Suprapubic skin (tissue), 4 donors: ENCODE measurements around the gene NDP. TPM values are rescaled to one million over a fixed set of nuclear protein-coding genes. Genes with fewer than 3 reads are reported as not detected.
A peak's percentile ranks its signal among the peaks of the same experiment; 100 is the strongest.

Source experiments
- DNase-seq, 2 donors: peaks; one replicate each; pipeline ENCODE4 v3.0.0-alpha.2; 2019; ENCODE audit warnings: low spot score in 2 of 2
- H3K27ac ChIP-seq: fragments of 200-600 bp; sonication (generic); one replicate; pipeline ENCODE4 v1.5.1; 2019
- H3K27me3 ChIP-seq: fragments of 200-600 bp; sonication (generic); one replicate; pipeline ENCODE4 v1.5.1; 2019
- H3K36me3 ChIP-seq: fragments of 200-600 bp; sonication (generic); one replicate; pipeline ENCODE4 v1.5.1; 2019
- H3K4me1 ChIP-seq: fragments of 200-600 bp; sonication (generic); one replicate; pipeline ENCODE4 v1.5.1; 2019
- H3K4me3 ChIP-seq: fragments of 200-600 bp; sonication (generic); one replicate; pipeline ENCODE4 v1.5.1; 2019; ENCODE audit warnings: mild to moderate bottlenecking
- H3K9me3 ChIP-seq: fragments of 200-600 bp; sonication (generic); one replicate; pipeline ENCODE4 v1.5.1; 2019
- EP300 ChIP-seq: sonication (generic); formaldehyde crosslinking; IDR thresholded peaks from one replicate; pipeline ENCODE4 v1.6.1; 2017; ENCODE audit warnings: antibody characterized with exemption
- POLR2A ChIP-seq, 2 donors: fragments of 450-650 bp; IDR thresholded peaks; one replicate each; pipeline ENCODE4 v1.6.1; 2017; ENCODE audit warnings: antibody characterized with exemption in 2 of 2, mild to moderate bottlenecking in 2 of 2, moderate library complexity in 2 of 2
- POLR2AphosphoS5 ChIP-seq, 3 donors: sonication (generic); formaldehyde crosslinking; IDR thresholded peaks; one replicate each; pipeline ENCODE4 v1.6.1; 2017; ENCODE audit warnings: antibody characterized with exemption in 3 of 3
- WGBS: methylation state at CpG from one replicate; pipeline ENCODE4 v1.1.5; 2018; 5-methylcytosine and 5-hydroxymethylcytosine counted together
- total RNA-seq, 4 donors: library from RNA; depleted of rRNA; stranded (reverse); fragments of >200 nt; gene quantifications; one replicate each; pipeline ENCODE4 v1.1.0, GENCODE V29; 2016
- TF ChIP-seq, protein P1 (sequence below), 2 donors: fragments of 200-600 bp in 1 of 2; fragments of 450-650 bp in 1 of 2; sonication (generic) in 1 of 2; IDR thresholded peaks; one replicate each; pipeline ENCODE4 v1.5.1; 2016 to 2019; ENCODE audit warnings: antibody characterized with exemption in 2 of 2, mild to moderate bottlenecking in 1 of 2, moderate library complexity in 1 of 2

NDP gene
- total RNA-seq, 4 donors from 2014 or later = 0.36 to 0.64 TPM; not detected in 2

DNA sequence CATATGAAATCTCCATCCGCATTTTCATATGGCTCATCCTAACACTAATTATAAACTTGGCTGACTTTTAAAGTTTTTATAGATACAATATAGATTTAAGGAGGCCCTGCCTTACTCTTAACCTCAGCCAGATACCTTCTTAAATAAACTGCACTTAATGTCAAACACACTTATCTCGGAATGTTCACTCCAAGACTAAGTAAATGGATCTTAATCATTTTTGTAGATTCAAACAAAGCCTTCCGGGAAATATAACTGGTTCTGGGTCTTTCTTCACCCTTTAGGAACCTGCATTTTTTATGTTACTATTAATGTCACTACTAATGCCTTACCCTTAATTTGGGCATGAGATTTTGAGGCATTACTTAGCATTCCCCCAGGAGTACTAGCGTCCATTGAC is 43.7 kb upstream of the NDP start:
- H3K4me3 ChIP-seq = no peak overlapping the region
- no peaks in the 10 kb centered on the region for H3K27me3 ChIP-seq
- no peaks in the 10 kb centered on the region for H3K36me3 ChIP-seq
- H3K27ac ChIP-seq = no peak overlapping the region
- DNase-seq = no peak
- WGBS = 83% methylated on average over 4 of the region's 4 CpGs
- H3K9me3 ChIP-seq = no peaks in the 10 kb centered on the region
- TF ChIP-seq EP300 (no peak), POLR2AphosphoS5 (IDR thresholded peaks at IDR 0.05) (no peak), POLR2A (IDR thresholded peaks at IDR 0.05) (no peak)
- TF ChIP-seq, protein P1, sequence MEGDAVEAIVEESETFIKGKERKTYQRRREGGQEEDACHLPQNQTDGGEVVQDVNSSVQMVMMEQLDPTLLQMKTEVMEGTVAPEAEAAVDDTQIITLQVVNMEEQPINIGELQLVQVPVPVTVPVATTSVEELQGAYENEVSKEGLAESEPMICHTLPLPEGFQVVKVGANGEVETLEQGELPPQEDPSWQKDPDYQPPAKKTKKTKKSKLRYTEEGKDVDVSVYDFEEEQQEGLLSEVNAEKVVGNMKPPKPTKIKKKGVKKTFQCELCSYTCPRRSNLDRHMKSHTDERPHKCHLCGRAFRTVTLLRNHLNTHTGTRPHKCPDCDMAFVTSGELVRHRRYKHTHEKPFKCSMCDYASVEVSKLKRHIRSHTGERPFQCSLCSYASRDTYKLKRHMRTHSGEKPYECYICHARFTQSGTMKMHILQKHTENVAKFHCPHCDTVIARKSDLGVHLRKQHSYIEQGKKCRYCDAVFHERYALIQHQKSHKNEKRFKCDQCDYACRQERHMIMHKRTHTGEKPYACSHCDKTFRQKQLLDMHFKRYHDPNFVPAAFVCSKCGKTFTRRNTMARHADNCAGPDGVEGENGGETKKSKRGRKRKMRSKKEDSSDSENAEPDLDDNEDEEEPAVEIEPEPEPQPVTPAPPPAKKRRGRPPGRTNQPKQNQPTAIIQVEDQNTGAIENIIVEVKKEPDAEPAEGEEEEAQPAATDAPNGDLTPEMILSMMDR (IDR thresholded peaks at IDR 0.05) = no peak
- H3K4me1 ChIP-seq = no peaks in the 10 kb centered on the region

- Histone ChIP-seq H3K4me1 (no peaks in the 10 kb centered on the region), H3K27me3 (no peaks in the 10 kb centered on the region), H3K4me3 (no peak overlapping the region), H3K36me3 (no peaks in the 10 kb centered on the region), H3K9me3 (no peaks in the 10 kb centered on the region), H3K27ac (no peak overlapping the region)
- DNase-seq = peak in 1 of 2 donors; percentile 59
- 52% methylated on average over 4 of the region's 4 CpGs for WGBS
- TF ChIP-seq POLR2A (IDR thresholded peaks at IDR 0.05) (no peak), EP300 (no peak), POLR2AphosphoS5 (IDR thresholded peaks at IDR 0.05) (no peak)
These were observed 39.4 kb upstream of the NDP start for GRCh38 chrX:44012484-44013096.

DNA sequence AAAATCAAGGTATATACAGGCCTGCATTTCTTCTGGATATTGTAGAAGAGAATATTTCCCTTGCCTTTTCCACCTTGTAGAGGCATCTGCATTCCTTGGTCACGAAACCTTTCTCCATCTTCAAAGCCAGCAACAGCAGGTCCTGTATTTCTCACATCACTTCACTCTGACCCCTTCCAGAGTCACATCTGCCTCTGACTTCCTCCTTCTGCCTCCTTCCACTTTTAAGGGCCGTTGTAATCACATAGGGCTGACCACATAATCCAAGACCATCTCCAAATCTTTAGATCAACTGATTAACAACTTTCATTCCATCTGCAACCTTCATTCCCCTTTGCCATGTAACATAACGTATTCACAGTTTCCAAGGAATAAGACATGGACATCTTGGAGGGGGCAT is 38.3 kb upstream of the NDP start:
- Histone ChIP-seq H3K27ac (no peak overlapping the region), H3K4me3 (no peak overlapping the region)
- WGBS = 63% methylated on average over 3 of the region's 3 CpGs

DNA sequence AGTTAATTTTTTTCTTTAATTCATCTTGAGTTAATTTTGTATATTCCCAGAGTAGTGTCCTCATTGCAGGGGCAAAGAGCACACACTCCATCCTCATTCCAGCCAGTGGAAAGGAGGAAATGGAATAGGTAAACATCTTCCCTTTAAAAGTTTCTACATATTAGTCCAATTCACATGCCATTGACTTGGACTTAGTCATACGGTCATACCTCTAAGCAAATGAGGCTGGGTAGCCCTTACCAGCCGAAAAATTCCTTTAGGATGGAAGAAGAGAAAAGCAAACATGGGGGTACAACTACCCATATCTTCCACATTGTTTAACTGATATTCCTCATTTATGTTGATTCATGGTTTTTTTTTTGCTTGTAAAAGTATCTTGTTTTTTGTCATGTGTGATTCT is 37.4 kb upstream of the NDP start:
- no peak for DNase-seq
- TF ChIP-seq POLR2AphosphoS5 (IDR thresholded peaks at IDR 0.05) = no peak
- TF ChIP-seq EP300 = no peak
- TF ChIP-seq POLR2A (IDR thresholded peaks at IDR 0.05) = no peak
- H3K27me3 ChIP-seq = no peaks in the 10 kb centered on the region
- H3K4me3 ChIP-seq = no peak overlapping the region
- WGBS = 93% methylated on average over 2 of the region's 2 CpGs
- H3K9me3 ChIP-seq = no peaks in the 10 kb centered on the region
- H3K36me3 ChIP-seq = no peaks in the 10 kb centered on the region
- H3K4me1 ChIP-seq = no peaks in the 10 kb centered on the region
- no peak overlapping the region for H3K27ac ChIP-seq

More for the DNA sequence above, 38.3 kb upstream of the NDP start:
- no peak for DNase-seq
- H3K9me3 ChIP-seq = no peaks in the 10 kb centered on the region
- no peaks in the 10 kb centered on the region for H3K36me3 ChIP-seq
- TF ChIP-seq POLR2A (IDR thresholded peaks at IDR 0.05) (no peak), EP300 (no peak), POLR2AphosphoS5 (IDR thresholded peaks at IDR 0.05) (no peak)
- TF ChIP-seq, protein P1 (IDR thresholded peaks at IDR 0.05) = no peak
- no peaks in the 10 kb centered on the region for H3K27me3 ChIP-seq
- H3K4me1 ChIP-seq = no peaks in the 10 kb centered on the region

DNA sequence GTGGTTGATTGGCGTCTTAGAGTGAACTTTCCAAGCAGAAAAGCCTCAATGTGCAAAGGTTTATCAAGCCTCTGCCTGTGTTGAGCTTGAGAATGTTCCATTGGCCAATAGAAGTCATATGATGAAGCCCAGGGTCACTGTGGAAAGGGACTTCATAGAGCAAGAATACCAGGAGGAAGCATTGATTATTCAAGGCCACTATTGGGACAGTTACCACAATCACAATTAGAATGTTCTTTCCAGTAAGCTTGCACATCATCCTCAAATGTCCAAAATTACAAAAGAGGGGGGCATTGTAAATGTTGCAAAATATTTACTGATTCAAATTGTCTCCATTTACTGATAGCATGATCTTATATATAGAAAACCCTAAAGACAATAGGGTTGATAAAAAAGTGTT is 32.9 kb upstream of the NDP start:
- DNase-seq = no peak
- 71% methylated on average over 1 of the region's 1 CpG for WGBS
- H3K4me3 ChIP-seq = no peak overlapping the region
- H3K4me1 ChIP-seq = no peaks in the 10 kb centered on the region
- H3K9me3 ChIP-seq = no peaks in the 10 kb centered on the region
- H3K36me3 ChIP-seq = no peaks in the 10 kb centered on the region
- no peak overlapping the region for H3K27ac ChIP-seq
- TF ChIP-seq POLR2A (IDR thresholded peaks at IDR 0.05) = no peak
- TF ChIP-seq, protein P1 (IDR thresholded peaks at IDR 0.05) = no peak
- TF ChIP-seq POLR2AphosphoS5 (IDR thresholded peaks at IDR 0.05) = no peak
- H3K27me3 ChIP-seq = no peaks in the 10 kb centered on the region

GRCh38 chrX:44003975-44004374 is 30.8 kb upstream of the NDP start:
- Histone ChIP-seq H3K9me3 (no peaks in the 10 kb centered on the region), H3K36me3 (no peaks in the 10 kb centered on the region), H3K4me1 (no peaks in the 10 kb centered on the region), H3K4me3 (no peak overlapping the region), H3K27ac (no peak overlapping the region), H3K27me3 (no peaks in the 10 kb centered on the region)
- no peak for TF ChIP-seq POLR2AphosphoS5 (IDR thresholded peaks at IDR 0.05)
- TF ChIP-seq, protein P1 (IDR thresholded peaks at IDR 0.05) = no peak
- TF ChIP-seq POLR2A (IDR thresholded peaks at IDR 0.05) = no peak
- no peak for TF ChIP-seq EP300
- DNase-seq = no peak
- WGBS = 28% methylated on average over 3 of the region's 3 CpGs
